Omental fat pad (tissue), 4 donors: ENCODE data around the gene ABCC1. TPM values are rescaled to one million over a fixed set of nuclear protein-coding genes. Genes with fewer than 3 reads are reported as not detected.

Experiments used
- ATAC-seq: fragments of 150-250 bp; one replicate; pipeline ENCODE4 v1.9.1; 2016; ENCODE audit warnings: mild to moderate bottlenecking, moderate library complexity; ENCODE audit not compliant: low FRiP score
- DNase-seq: peaks from one replicate; pipeline ENCODE4 v3.0.0-alpha.2; 2019; ENCODE audit warnings: low spot score
- CTCF ChIP-seq, 3 donors: fragments of 450-650 bp; IDR thresholded peaks; one replicate each; pipeline ENCODE4 v1.5.1; 2016 to 2017; ENCODE audit warnings: antibody characterized with exemption in 3 of 3, mild to moderate bottlenecking in 3 of 3, moderate library complexity in 2 of 3
- total RNA-seq, 4 donors: library from RNA; depleted of rRNA; stranded (reverse); fragments of >200 nt; gene quantifications; one replicate each; pipeline ENCODE4 v1.1.0, GENCODE V29; 2016

ABCC1 gene
- total RNA-seq, 4 donors from 2014 or later, result 21.8 to 53.2 (median 36.3) TPM

- no peak for TF ChIP-seq CTCF (IDR thresholded peaks at IDR 0.05)
- DNase-seq (no peak), ATAC-seq (no peak)
These were observed 70.9 kb downstream of the ABCC1 start for GRCh38 chr16:16020291-16020690.

GRCh38 chr16:16021020-16021419, 71.6 kb downstream of the ABCC1 start:
- no peak for ATAC-seq
- no peak for TF ChIP-seq CTCF (IDR thresholded peaks at IDR 0.05)

GRCh38 chr16:16021646-16021987, 72.2 kb downstream of the ABCC1 start:
- TF ChIP-seq CTCF (IDR thresholded peaks at IDR 0.05), result no peak
- ATAC-seq (no peak), DNase-seq (no peak)

More at GRCh38 chr16:16021020-16021419, 71.6 kb downstream of the ABCC1 start:
- no peak for DNase-seq

- ATAC-seq (peak; percentile 96), DNase-seq (peak; percentile 94)
These were observed 72.7 kb downstream of the ABCC1 start for GRCh38 chr16:16021988-16022682.

GRCh38 chr16:16022683-16023064, 73.3 kb downstream of the ABCC1 start:
- no peak for TF ChIP-seq CTCF (IDR thresholded peaks at IDR 0.05)
- no peak for ATAC-seq
- no peak for DNase-seq

More at GRCh38 chr16:16021988-16022682, 72.7 kb downstream of the ABCC1 start:
- TF ChIP-seq CTCF (IDR thresholded peaks at IDR 0.05), result no peak

GRCh38 chr16:16025214-16025968, 76.0 kb downstream of the ABCC1 start:
- TF ChIP-seq CTCF (IDR thresholded peaks at IDR 0.05), result no peak
- ATAC-seq, result peak; percentile 12
- DNase-seq, result no peak
